Measurements from ENCODE around the gene SLF2.

GRCh38 chr10:100869399-100869798 is 43.4 kb upstream of the SLF2 start:
- TF ChIP-seq CTCF (IDR thresholded peaks at IDR 0.05) (no peak), POLR2A (IDR thresholded peaks at IDR 0.05) (no peak), EP300 (IDR thresholded peaks at IDR 0.05) (no peak)
